HCT116 (cell line): ENCODE measurements around the gene CD8A. TPM values are rescaled to one million over a fixed set of nuclear protein-coding genes. Genes with fewer than 3 reads are reported as not detected.

Experiments used
- ATAC-seq: fragments of 200-7000 bp; cut with Tn5 transposase; 2 replicates; pipeline ENCODE4 v1.9.1; 2020; ENCODE audit warnings: mild to moderate bottlenecking, moderate library complexity
- BruUV-seq: library from RNA; stranded (reverse); fragments of 400-500 nt; replicated peaks from 2 replicates; lab custom pipeline; 2021; lab: Mats Ljungman, UMichigan
- CTCF ChIA-PET: fragments of 300-600 bp; sonication (Branson Sonifier 250); formaldehyde crosslinking; loops from one replicate; lab custom pipeline; 2021; ENCODE audit warnings: antibody characterized with exemption; lab: Charles Lee
- POLR2A ChIA-PET: fragments of 300-600, 350-600 bp; sonication (Branson Sonifier 250); formaldehyde crosslinking; loops from one replicate; lab custom pipeline; 2021; ENCODE audit warnings: antibody characterized with exemption; lab: Charles Lee
- RAD21 ChIA-PET, 2 experiments: fragments of 300-600 bp; sonication (Branson Sonifier 250); formaldehyde crosslinking; loops; one replicate each; lab custom pipeline; 2023; ENCODE audit warnings: low total read pairs in 2 of 2; ENCODE audit not compliant: uncharacterized antibody in 2 of 2, unreplicated experiment in 2 of 2, low non-redundant PET in 1 of 2; lab: Charles Lee
- DNase-seq: peaks from one replicate; pipeline ENCODE4 v3.0.0-alpha.2; 2010; ENCODE audit warnings: low read depth, low spot score
- H2AFZ ChIP-seq: fragments of 200-600 bp; shearing (Covaris generic), sonication (generic); 2 replicates; pipeline ENCODE4 v1.6.1; 2017; ENCODE audit warnings: low read depth, mixed run types, mixed read lengths, antibody characterized with exemption, low read length; ENCODE audit not compliant: poor library complexity, severe bottlenecking
- H3K27ac ChIP-seq: 2 replicates; pipeline ENCODE4 v1.5.1; 2012; ENCODE audit warnings: low read depth, low read length
- H3K27me3 ChIP-seq: fragments of 200-600 bp; sonication (generic); 2 replicates; pipeline ENCODE4 v1.6.1; 2016; ENCODE audit warnings: mixed run types, low read length, mixed read lengths; ENCODE audit not compliant: insufficient read depth
- H3K36me3 ChIP-seq, 2 experiments: fragments of 200-500 bp in 1 of 2; fragments of 200-600 bp in 1 of 2; sonication (Bioruptor generic) in 1 of 2; sonication (generic) in 1 of 2; 2 replicates each; pipeline versions ENCODE4 v1.5.1 to v1.6.1; 2014 to 2016; ENCODE audit warnings: low read length in 2 of 2, inconsistent platforms in 1 of 2, mixed read lengths in 1 of 2, mixed run types in 1 of 2; ENCODE audit not compliant: insufficient read depth in 2 of 2, control insufficient read depth in 1 of 2
- H3K4me1 ChIP-seq, 2 experiments: fragments of 200-600 bp in 1 of 2; sonication (generic) in 1 of 2; 2 replicates each; pipeline versions ENCODE4 v1.5.1 to v1.6.1; 2012 to 2017; ENCODE audit warnings: low read length in 2 of 2, inconsistent platforms in 1 of 2, mild to moderate bottlenecking in 1 of 2, mixed read lengths in 1 of 2, mixed run types in 1 of 2, moderate library complexity in 1 of 2; ENCODE audit not compliant: insufficient read depth in 2 of 2, control insufficient read depth in 1 of 2
- H3K4me2 ChIP-seq: fragments of 200-600 bp; sonication (generic); 2 replicates; pipeline ENCODE4 v1.6.1; 2017; ENCODE audit warnings: mixed run types, low read length, mixed read lengths
- H3K4me3 ChIP-seq, 2 experiments: fragments of 200-600 bp in 1 of 2; sonication (generic) in 1 of 2; replicated peaks in 1 of 2; 2 replicates each; pipeline ENCODE4 v1.5.1; 2011 to 2016; ENCODE audit warnings: low read length in 2 of 2, control low read depth in 1 of 2, low read depth in 1 of 2, mild to moderate bottlenecking in 1 of 2, mixed read lengths in 1 of 2, mixed run types in 1 of 2
- H3K79me2 ChIP-seq: fragments of 200-600 bp; sonication (generic); 2 replicates; pipeline ENCODE4 v1.6.1; 2017; ENCODE audit warnings: mild to moderate bottlenecking, mixed run types, low read length, moderate library complexity, mixed read lengths; ENCODE audit not compliant: insufficient read depth
- H3K9ac ChIP-seq: fragments of 200-600 bp; sonication (generic); 2 replicates; pipeline ENCODE4 v1.6.1; 2016; ENCODE audit warnings: low read length, mixed read lengths
- H3K9me2 ChIP-seq: fragments of 200-600 bp; sonication (generic), shearing (Covaris generic); 2 replicates; pipeline ENCODE4 v1.6.1; 2017; ENCODE audit warnings: mixed run types, mild to moderate bottlenecking, moderate library complexity; ENCODE audit not compliant: insufficient read depth
- H3K9me3 ChIP-seq, 2 experiments: fragments of 200-500 bp in 1 of 2; fragments of 200-600 bp in 1 of 2; sonication (Bioruptor generic) in 1 of 2; sonication (generic) in 1 of 2; 2 replicates each; pipeline ENCODE4 v1.6.1; 2014 to 2017; ENCODE audit warnings: low read length in 2 of 2, mixed read lengths in 2 of 2, inconsistent platforms in 1 of 2, low read depth in 1 of 2, mild to moderate bottlenecking in 1 of 2, mixed run types in 1 of 2, moderate library complexity in 1 of 2; ENCODE audit not compliant: control insufficient read depth in 1 of 2, insufficient read depth in 1 of 2
- H4K20me1 ChIP-seq: fragments of 200-600 bp; sonication (generic), shearing (Covaris generic); 2 replicates; pipeline ENCODE4 v1.6.1; 2017; ENCODE audit warnings: mixed run types, mild to moderate bottlenecking, moderate library complexity; ENCODE audit not compliant: insufficient read depth
- CBX3 ChIP-seq: IDR thresholded peaks from 2 replicates; pipeline ENCODE4 v1.6.1; 2012; ENCODE audit warnings: low read depth
- CEBPB ChIP-seq: IDR thresholded peaks from 2 replicates; pipeline ENCODE4 v1.6.1; 2012; ENCODE audit warnings: low read depth
- FOSL1 ChIP-seq: IDR thresholded peaks from 2 replicates; pipeline ENCODE4 v1.6.1; 2012; ENCODE audit warnings: low read depth
- ZBTB33 ChIP-seq: IDR thresholded peaks from 2 replicates; pipeline ENCODE4 v1.6.1; 2011; ENCODE audit warnings: mild to moderate bottlenecking, low read length, moderate library complexity; ENCODE audit not compliant: insufficient replicate concordance; ENCODE audit errors: extremely low read depth
- intact Hi-C: fragments of 100-400 bp; cut with micrococcal nuclease; formaldehyde crosslinking; loops from 2 replicates; pipeline ENCODE4 v1.10.0; 2022
- total RNA-seq: library from RNA; stranded (reverse); gene quantifications from one replicate; pipeline ENCODE4 v1.2.1, GENCODE V29; 2021; ENCODE audit not compliant: unreplicated experiment

Gene CD8A
- total RNA-seq, 1 experiment from 2014 or later: 0.76 TPM

- no peak overlapping the region for H3K27ac ChIP-seq
- H4K20me1 ChIP-seq: no peaks in the 10 kb centered on the region; the same call in 1 of the 2 replicates
- no peak overlapping the region for H3K9ac ChIP-seq
- ChIA-PET POLR2A (no interaction called here), RAD21 (no interaction called here), CTCF (no interaction called here)
- peaks cover 16 to 31% of the 10 kb centered on the region in 2 experiments for H3K36me3 ChIP-seq
- no peak for ATAC-seq
- H3K4me1 ChIP-seq: no peaks in the 10 kb centered on the region
- H2AFZ ChIP-seq: no peak overlapping the region
- no peaks in the 10 kb centered on the region for H3K9me2 ChIP-seq
- DNase-seq: no peak
- no TSS peak for BruUV-seq
- peaks cover 9% of the 10 kb centered on the region in 2 experiments; a peak in 3 of 4 replicates for H3K9me3 ChIP-seq
- intact Hi-C loops: no loop called here
- no peak overlapping the region for H3K4me3 ChIP-seq
- no peaks in the 10 kb centered on the region for H3K27me3 ChIP-seq
- TF ChIP-seq FOSL1 (no peak), CBX3 (peak; percentile 83; the same call in 1 of the 2 replicates)
- no peak overlapping the region for H3K4me2 ChIP-seq
- H3K79me2 ChIP-seq: peaks cover 70% of the 10 kb centered on the region
Observed at GRCh38 chr2:86750240-86750839, 40.4 kb downstream of the CD8A start.

- no peak overlapping the region for H3K4me2 ChIP-seq
- no peaks in the 10 kb centered on the region; the same call in 1 of the 2 replicates for H4K20me1 ChIP-seq
- H3K9me2 ChIP-seq: no peaks in the 10 kb centered on the region
- CTCF ChIA-PET: no interaction called here
- no peak overlapping the region for H2AFZ ChIP-seq
- DNase-seq (peak; percentile 31), ATAC-seq (no peak)
- no peak overlapping the region for H3K9ac ChIP-seq
- BruUV-seq: no TSS peak
- peaks cover 2 to 22% of the 10 kb centered on the region in 2 experiments; a peak in 3 of 4 replicates for H3K36me3 ChIP-seq
- H3K79me2 ChIP-seq: peaks cover 84% of the 10 kb centered on the region
- intact Hi-C loops: no loop called here
- H3K27me3 ChIP-seq: no peaks in the 10 kb centered on the region
- peaks cover 9% of the 10 kb centered on the region in 2 experiments; a peak in 3 of 4 replicates for H3K9me3 ChIP-seq
- TF ChIP-seq CEBPB: peak; percentile 86
- no peak for TF ChIP-seq ZBTB33
- no peaks in the 10 kb centered on the region for H3K4me1 ChIP-seq
- POLR2A ChIA-PET: no interaction called here
- H3K4me3 ChIP-seq: no peak overlapping the region
- no peak overlapping the region for H3K27ac ChIP-seq
- RAD21 ChIA-PET: no interaction called here
Observed at GRCh38 chr2:86747711-86748639, 42.7 kb downstream of the CD8A start.
